BLaER1 treated with 17β-estradiol and CSF1 and Interleukin-3, amounts not matched to agents 10 nM and 100 nM (cell line): Measurements from ENCODE around the gene TAAR6.
"Not testable (repeated sequence)": the region's sequence is repeated elsewhere in the genome, so short reads cannot be mapped to it uniquely, and the experiment has no call there.

Experiments
- H3K27ac ChIP-seq, 11 experiments: shearing (Covaris generic); formaldehyde crosslinking; 2 replicates each; pipeline ENCODE4 v1.8.1; 2022
- H3K27me3 ChIP-seq, 11 experiments: shearing (Covaris generic); formaldehyde crosslinking; 2 replicates each; pipeline ENCODE4 v1.8.1; 2022
- H3K36me3 ChIP-seq, 11 experiments: shearing (Covaris generic); formaldehyde crosslinking; 2 replicates each; pipeline ENCODE4 v1.8.1; 2022
- H3K4me1 ChIP-seq, 10 experiments: shearing (Covaris generic); formaldehyde crosslinking; 2 replicates each; pipeline ENCODE4 v1.8.1; 2022
- H3K4me2 ChIP-seq, 11 experiments: shearing (Covaris generic); formaldehyde crosslinking; 2 replicates each; pipeline ENCODE4 v1.8.1; 2022
- H3K4me3 ChIP-seq, 10 experiments: shearing (Covaris generic); formaldehyde crosslinking; 2 replicates each; pipeline ENCODE4 v1.8.1; 2022
- H3K9ac ChIP-seq, 11 experiments: shearing (Covaris generic); formaldehyde crosslinking; 2 replicates each; pipeline ENCODE4 v1.8.1; 2022
- H3K9me3 ChIP-seq, 11 experiments: shearing (Covaris generic); formaldehyde crosslinking; replicated peaks in 1 of 11; 2 replicates each; pipeline ENCODE4 v1.8.1; 2022
- H4K20me1 ChIP-seq, 11 experiments: shearing (Covaris generic); formaldehyde crosslinking; 2 replicates each; pipeline ENCODE4 v1.8.1; 2022
- Cebpa-rat ChIP-seq, 11 experiments: shearing (Covaris generic); IDR thresholded peaks; 2 replicates each; pipeline ENCODE4 v1.8.1; 2022

TAAR6 gene

DNA sequence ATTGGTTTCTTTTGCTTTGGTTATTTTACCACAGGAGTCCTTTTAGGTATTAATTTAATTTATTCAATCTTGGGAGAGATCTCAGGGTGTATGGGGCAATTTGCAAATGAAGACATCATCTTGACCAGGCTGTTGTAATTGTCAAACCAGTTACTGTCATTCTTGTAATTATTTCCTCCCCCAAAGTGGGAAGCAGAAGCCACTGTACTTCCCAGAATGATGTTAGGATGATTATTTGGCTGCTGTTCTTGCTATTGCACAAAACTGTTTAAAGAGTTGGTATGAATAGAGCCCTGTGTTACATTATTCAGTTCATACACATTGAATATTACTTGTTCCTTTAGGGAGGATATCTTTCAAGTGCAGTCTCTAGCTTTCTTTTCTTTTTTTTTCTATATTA, 1.7 kb downstream of the TAAR6 start:
- Histone ChIP-seq H4K20me1 (no peaks in the 10 kb centered on the region), H3K4me1 (no peaks in the 10 kb centered on the region), H3K36me3 (no peaks in the 10 kb centered on the region), H3K9me3 (no peaks in the 10 kb centered on the region), H3K4me3 (no peak overlapping the region), H3K9ac (no peak overlapping the region), H3K4me2 (no peak overlapping the region), H3K27ac (no peak overlapping the region), H3K27me3 (no peaks in the 10 kb centered on the region)
- no peak for TF ChIP-seq Cebpa-rat (IDR thresholded peaks at IDR 0.05)

DNA sequence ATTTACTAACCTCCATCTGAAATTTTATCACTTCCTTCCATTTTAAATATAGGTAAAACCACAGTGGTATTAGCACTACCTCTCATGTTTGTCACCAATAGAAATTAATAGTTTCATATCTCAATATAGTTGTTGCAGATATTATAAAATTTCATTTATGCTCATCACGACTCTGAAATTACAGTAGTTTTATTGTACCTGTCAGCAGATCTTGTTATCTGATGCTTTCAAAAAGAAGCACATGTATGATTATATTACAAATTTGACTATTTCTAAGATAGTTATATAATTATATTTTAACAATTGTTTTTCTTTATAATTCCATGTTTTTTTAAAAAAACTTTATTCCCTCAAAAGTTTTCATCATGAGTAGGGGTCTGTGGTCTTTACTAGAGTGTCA, 14.6 kb downstream of the TAAR6 start:
- no peaks in the 10 kb centered on the region for H3K27me3 ChIP-seq
- H3K4me1 ChIP-seq: no peaks in the 10 kb centered on the region
- no peak for TF ChIP-seq Cebpa-rat (IDR thresholded peaks at IDR 0.05)
- no peak overlapping the region for H3K27ac ChIP-seq
- no peak overlapping the region for H3K9ac ChIP-seq
- H4K20me1 ChIP-seq: no peaks in the 10 kb centered on the region
- H3K36me3 ChIP-seq: no peaks in the 10 kb centered on the region
- H3K4me2 ChIP-seq: no peak overlapping the region
- H3K9me3 ChIP-seq: peaks cover 0 to 5% (median 0%) of the 10 kb centered on the region in 11 experiments; a peak in 4 of 22 replicates
- H3K4me3 ChIP-seq: no peak overlapping the region

DNA sequence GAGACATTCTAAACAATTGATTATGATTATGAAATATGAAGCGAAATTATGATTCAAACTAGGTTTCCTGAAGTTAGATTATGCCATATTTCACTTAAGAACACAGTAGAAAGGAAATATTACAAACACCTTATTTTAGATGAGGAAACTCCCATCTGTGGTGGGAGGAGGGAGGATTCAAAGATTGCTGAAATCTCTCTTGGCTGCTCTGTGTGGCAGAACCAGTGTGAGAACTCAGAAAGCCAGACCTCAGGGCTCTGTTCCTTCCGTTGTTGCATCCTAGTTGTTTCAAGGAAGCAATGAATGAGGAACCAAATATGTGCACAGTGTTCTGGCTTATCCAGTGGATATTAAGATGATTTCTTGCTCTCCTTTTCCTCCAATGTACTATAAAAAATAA, 17.3 kb downstream of the TAAR6 start:
- H3K27me3 ChIP-seq: no peaks in the 10 kb centered on the region
- peaks cover 0 to 3% (median under 1%) of the 10 kb centered on the region in 10 experiments; a peak in 8 of 20 replicates for H3K4me1 ChIP-seq
- no peak for TF ChIP-seq Cebpa-rat (IDR thresholded peaks at IDR 0.05)
- no peak overlapping the region for H3K4me3 ChIP-seq
- H3K4me2 ChIP-seq: no peak overlapping the region
- H3K9ac ChIP-seq: no peak overlapping the region
- no peaks in the 10 kb centered on the region for H4K20me1 ChIP-seq
- no peaks in the 10 kb centered on the region for H3K9me3 ChIP-seq
- H3K27ac ChIP-seq: no peak overlapping the region
- H3K36me3 ChIP-seq: no peaks in the 10 kb centered on the region

DNA sequence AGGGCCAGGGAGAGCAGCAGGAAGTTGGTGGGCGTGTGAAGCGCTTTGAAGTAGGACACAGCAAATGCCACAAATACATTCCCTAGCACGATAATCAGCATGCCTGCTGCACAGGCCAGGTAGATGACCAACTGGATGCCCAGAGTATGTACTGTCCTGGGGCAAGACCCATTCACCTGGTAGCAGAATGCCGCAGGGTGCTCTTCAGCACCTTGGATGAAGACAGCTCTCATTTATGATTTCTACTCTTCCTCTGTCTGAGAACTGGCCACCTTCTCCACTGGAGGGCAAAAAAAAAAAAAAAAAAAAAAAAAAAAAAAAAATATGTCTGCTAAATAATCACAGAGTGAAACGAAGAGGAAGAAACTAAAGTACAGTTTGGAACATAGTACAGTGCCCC, 19.3 kb downstream of the TAAR6 start, which contains the start of gene TAAR5:
Gene TAAR5, minus strand, starts transcription at position 288 of the 400 bp plus-strand sequence. Its CDS starts 55 bp downstream, at position 233.
- TF ChIP-seq Cebpa-rat (IDR thresholded peaks at IDR 0.05): no peak
- Histone ChIP-seq H3K4me1 (peaks cover 0 to 14% (median 5%) of the 10 kb centered on the region in 10 experiments; a peak in 9 of 20 replicates), H3K27me3 (no peaks in the 10 kb centered on the region), H4K20me1 (no peaks in the 10 kb centered on the region), H3K4me2 (no peak within 1 kb of the TSS), H3K4me3 (no peak within 1 kb of the TSS), H3K27ac (no peak within 1 kb of the TSS), H3K36me3 (no peaks in the 10 kb centered on the region), H3K9me3 (no peaks in the 10 kb centered on the region), H3K9ac (no peak within 1 kb of the TSS)

DNA sequence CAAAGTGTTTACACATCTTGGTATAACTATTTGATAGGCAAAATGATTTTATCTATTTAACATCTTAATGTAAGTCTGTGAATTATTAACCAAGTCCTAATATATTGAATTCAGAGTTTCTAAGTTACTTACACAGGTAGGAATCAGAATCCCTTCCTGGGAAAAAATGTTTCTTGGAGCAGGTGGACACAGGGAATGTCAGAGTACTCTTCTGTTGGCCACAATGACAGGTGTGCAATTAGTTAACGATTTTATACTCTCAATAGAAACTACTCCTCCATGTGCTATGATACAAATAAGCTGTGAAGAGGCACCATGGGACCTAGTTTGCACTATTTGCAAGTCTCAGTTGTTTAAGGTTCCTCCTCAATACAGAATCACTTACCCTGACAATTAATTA, 20.2 kb downstream of the TAAR6 start:
- Histone ChIP-seq H3K27ac (no peak overlapping the region), H3K27me3 (no peaks in the 10 kb centered on the region), H3K9ac (no peak overlapping the region), H3K4me2 (no peak overlapping the region), H3K36me3 (no peaks in the 10 kb centered on the region), H3K4me1 (peaks cover 0 to 14% (median 5%) of the 10 kb centered on the region in 10 experiments; a peak in 9 of 20 replicates), H3K9me3 (no peaks in the 10 kb centered on the region), H4K20me1 (no peaks in the 10 kb centered on the region), H3K4me3 (no peak overlapping the region)
- no peak for TF ChIP-seq Cebpa-rat (IDR thresholded peaks at IDR 0.05)

DNA sequence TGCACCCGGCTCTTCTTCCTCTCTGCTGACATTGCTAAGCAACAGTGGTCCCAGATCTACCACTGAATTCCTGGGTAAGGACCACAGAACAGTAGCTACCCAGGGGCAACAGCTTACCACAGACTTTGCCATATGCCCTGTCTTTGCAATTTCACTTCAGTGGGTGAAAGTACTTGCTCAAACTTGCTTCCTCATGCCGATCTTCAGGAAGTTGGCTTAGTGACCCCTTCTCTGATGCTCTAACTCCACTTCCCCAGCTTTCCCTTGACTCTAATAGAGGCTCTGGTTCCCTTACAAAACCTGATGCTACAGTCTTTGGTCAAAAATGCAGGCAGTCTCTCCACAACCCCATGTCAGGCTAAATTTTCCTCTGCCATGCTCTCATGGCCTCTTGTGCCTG, 22.7 kb downstream of the TAAR6 start:
- Histone ChIP-seq H3K9ac (no peak overlapping the region), H3K27me3 (no peaks in the 10 kb centered on the region), H4K20me1 (no peaks in the 10 kb centered on the region), H3K36me3 (no peaks in the 10 kb centered on the region), H3K27ac (peak overlapping the region in 1 of 11 experiments; percentile 14; a peak in 2 of 22 replicates), H3K4me2 (peak overlapping the region in 5 of 11 experiments; percentile 12 to 51 (median 24); a peak in 10 of 22 replicates), H3K9me3 (no peaks in the 10 kb centered on the region), H3K4me1 (peaks cover 0 to 14% (median 5%) of the 10 kb centered on the region in 10 experiments; a peak in 9 of 20 replicates), H3K4me3 (no peak overlapping the region)
- TF ChIP-seq Cebpa-rat (IDR thresholded peaks at IDR 0.05): no peak

DNA sequence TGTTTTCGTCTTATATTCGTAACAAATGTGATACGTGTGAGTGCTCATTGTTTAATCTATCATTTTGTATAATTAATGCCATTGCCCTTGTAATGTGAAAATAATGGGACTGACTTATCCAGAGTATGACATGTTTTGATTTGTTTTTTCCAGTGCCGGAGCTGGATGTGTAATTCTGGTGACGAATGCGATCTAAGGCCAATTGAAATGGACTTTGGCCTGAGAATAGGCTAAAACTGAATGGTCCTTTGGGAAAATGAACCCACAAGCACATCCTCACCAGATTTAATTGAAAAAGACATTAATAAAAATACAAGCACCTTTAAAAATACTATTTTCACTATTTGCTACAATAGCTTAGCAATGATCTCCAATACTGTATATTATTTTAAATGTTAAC, 26.1 kb downstream of the TAAR6 start:
- Histone ChIP-seq H3K36me3 (no peaks in the 10 kb centered on the region), H3K4me1 (peaks cover 0 to 14% (median 5%) of the 10 kb centered on the region in 10 experiments; a peak in 9 of 20 replicates), H4K20me1 (no peaks in the 10 kb centered on the region), H3K27ac (no peak overlapping the region), H3K27me3 (no peaks in the 10 kb centered on the region), H3K4me2 (no peak overlapping the region), H3K9ac (no peak overlapping the region), H3K9me3 (no peaks in the 10 kb centered on the region), H3K4me3 (no peak overlapping the region)
- TF ChIP-seq Cebpa-rat (IDR thresholded peaks at IDR 0.05): no peak

DNA sequence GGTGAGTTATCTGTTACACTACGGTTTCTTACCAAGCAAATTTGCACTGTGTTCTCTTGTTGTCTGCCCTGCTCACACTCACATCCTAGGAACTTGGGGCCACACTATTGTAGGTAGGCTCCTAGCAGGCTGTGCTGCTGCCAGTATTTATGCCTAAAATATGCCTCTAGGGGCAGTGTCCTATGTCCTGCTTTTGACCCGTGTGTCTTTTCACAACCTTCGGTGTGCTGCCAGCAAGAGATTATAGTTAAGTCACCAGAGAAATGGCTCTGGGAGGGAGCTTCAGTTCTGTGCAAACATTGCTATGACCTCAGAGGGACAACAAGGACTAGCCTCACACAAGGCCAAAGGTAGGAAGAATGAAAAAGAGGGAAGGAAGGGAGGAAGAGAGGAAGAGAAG, 28.4 kb downstream of the TAAR6 start:
- Histone ChIP-seq H3K4me2 (no peak overlapping the region), H4K20me1 (no peaks in the 10 kb centered on the region), H3K4me1 (peaks cover 0 to under 1% (median 0%) of the 10 kb centered on the region in 10 experiments; a peak in 1 of 20 replicates), H3K4me3 (no peak overlapping the region), H3K36me3 (no peaks in the 10 kb centered on the region), H3K27ac (no peak overlapping the region), H3K27me3 (no peaks in the 10 kb centered on the region), H3K9me3 (no peaks in the 10 kb centered on the region), H3K9ac (no peak overlapping the region)
- TF ChIP-seq Cebpa-rat (IDR thresholded peaks at IDR 0.05): no peak

DNA sequence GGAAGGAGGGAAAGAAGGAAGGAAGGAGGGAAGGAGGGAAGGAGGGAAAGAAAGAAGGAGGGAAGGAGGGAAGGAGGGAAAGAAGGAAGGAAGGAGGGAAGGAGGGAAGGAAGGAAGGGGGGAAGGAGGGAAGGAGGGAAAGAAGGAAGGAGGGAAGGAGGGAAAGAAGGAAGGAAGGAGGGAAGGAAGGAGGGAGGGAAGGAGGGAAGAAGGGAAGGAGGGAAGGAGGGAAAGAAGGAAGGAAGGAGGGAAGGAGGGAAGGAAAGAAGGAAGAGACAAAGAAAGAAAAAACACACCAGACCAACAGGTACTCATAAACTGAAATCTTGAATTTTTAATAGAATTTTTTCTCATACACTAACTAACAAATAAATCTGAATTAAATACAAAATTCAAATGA, 30.8 kb downstream of the TAAR6 start:
- not testable (repeated sequence) for H3K36me3 ChIP-seq, H3K27me3 ChIP-seq, H3K9me3 ChIP-seq, H3K4me1 ChIP-seq, H3K4me2 ChIP-seq, H3K4me3 ChIP-seq, H3K27ac ChIP-seq, H4K20me1 ChIP-seq, H3K9ac ChIP-seq

DNA sequence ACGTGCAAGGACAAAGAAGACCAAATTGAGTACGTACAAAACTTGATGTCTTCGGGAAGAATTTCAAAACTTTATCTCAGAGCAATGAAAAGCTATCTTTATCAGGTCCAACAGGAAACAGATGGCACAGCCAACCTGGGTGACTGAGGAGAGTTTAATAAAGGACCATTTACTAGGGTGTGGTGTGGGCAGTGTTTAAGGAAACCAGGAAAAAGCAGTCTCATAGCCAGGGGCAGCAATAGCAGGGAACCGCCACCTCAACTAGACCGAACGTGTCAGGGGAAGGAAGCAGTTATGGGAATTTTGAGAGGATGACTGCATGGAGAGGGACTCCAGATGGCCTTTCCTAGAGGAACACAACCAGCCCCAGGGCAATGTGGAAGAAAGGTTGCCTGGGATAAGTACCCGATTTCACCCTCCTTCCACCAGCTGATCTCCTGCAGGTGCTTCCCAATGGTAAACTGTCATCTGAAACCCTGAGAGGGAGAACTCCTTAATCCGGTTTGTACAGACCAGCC, 34.6 kb downstream of the TAAR6 start:
- H3K9me3 ChIP-seq: no peaks in the 10 kb centered on the region
- H3K9ac ChIP-seq: no peak overlapping the region
- no peak for TF ChIP-seq Cebpa-rat (IDR thresholded peaks at IDR 0.05)
- H3K36me3 ChIP-seq: no peaks in the 10 kb centered on the region
- H3K27me3 ChIP-seq: no peaks in the 10 kb centered on the region
- H3K27ac ChIP-seq: no peak overlapping the region
- H3K4me3 ChIP-seq: no peak overlapping the region
- H4K20me1 ChIP-seq: no peaks in the 10 kb centered on the region
- H3K4me2 ChIP-seq: no peak overlapping the region
- H3K4me1 ChIP-seq: no peaks in the 10 kb centered on the region
